ENCODE measurements around the gene ELL.
"Not testable (repeated sequence)": the region's sequence is repeated elsewhere in the genome, so short reads cannot be mapped to it uniquely, and the experiment has no call there.

Gene ELL

DNA sequence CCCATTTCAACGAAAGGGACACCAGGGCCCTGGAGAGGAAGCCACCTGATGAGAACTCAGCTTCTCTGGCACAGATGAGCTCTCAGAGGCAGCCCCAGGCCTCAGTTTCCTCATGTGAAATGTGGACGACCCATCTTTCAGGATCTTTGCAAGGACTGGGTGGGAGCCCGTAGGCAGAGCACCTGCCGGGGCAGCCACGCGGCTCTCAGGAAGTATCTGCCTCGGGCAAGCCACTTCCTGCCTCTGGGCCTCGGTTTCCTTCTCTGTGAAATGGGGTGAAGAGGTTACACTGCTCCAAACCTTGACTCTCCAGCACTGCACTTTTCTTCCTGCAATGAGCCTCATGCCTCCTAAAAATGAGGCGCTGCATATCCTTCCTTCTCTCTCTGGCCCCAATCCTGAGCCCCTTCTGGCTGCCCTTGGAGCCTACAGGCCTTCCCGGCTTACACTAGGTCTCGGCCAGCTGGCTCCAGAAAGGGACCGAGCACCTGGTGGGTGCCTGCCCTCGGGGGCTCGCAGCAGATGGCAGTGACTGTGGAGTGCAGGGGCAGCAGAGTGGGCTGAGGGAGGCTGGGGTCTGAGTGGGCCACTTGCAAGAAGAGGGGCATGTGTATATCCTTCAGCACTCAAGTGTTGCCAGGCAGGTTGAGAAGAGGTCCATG is 99.2 kb downstream of the ELL start:
- no peak for DNase-seq (ENCODE audit: low read depth in 2 of 2)

DNA sequence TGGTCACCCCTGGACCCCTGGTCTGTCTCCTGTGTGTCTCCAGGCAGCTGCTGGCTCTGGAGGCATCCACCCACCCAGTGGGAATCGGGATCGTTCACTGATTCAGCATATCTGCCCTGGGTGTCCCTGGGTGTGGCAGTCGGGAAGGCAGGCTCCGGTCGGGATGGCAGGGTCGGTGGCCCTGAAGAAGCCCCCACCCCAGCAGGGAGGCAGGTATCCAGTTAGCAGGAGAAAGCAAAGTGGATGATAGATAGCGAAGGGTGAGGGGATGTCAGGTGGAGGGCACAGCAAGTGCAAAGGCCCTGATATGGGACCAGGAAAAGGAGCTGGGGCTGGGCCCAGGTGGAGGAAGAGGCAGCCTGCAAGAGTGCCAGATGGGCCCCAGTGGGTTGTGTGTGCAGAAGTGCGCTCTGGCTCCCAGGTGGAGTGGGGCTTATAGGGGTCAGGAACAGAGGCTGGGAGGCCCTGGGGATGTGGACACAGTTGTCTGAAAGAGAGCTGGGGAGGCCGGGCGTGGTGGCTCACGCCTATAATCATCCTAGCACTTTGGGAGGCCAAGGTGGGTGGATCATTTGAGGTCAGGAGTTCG is 100.4 kb downstream of the ELL start:
- no peak for DNase-seq (ENCODE audit: low read depth in 2 of 2)

DNA sequence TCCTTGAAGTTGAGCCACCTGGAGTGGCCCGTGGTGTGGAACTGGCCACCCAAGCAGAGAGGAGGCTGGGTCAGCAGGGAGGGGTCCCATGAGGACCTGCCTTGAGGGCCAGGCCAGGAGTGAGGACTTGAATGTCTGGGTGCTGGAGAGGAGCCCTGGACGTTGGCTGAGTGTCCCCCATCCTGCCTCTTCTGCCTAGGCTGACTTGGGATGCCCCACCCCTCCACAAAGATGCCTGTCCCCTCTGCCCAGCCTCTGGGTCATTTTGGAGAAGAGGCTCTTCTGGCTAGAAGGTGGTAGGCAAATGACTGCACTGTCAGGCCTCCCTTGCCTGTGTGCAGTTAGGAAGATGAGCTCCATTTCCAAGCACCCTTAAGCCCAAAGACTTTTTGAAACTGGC is 100.9 kb downstream of the ELL start:
- DNase-seq (ENCODE audit: low read depth in 2 of 2): no peak

DNA sequence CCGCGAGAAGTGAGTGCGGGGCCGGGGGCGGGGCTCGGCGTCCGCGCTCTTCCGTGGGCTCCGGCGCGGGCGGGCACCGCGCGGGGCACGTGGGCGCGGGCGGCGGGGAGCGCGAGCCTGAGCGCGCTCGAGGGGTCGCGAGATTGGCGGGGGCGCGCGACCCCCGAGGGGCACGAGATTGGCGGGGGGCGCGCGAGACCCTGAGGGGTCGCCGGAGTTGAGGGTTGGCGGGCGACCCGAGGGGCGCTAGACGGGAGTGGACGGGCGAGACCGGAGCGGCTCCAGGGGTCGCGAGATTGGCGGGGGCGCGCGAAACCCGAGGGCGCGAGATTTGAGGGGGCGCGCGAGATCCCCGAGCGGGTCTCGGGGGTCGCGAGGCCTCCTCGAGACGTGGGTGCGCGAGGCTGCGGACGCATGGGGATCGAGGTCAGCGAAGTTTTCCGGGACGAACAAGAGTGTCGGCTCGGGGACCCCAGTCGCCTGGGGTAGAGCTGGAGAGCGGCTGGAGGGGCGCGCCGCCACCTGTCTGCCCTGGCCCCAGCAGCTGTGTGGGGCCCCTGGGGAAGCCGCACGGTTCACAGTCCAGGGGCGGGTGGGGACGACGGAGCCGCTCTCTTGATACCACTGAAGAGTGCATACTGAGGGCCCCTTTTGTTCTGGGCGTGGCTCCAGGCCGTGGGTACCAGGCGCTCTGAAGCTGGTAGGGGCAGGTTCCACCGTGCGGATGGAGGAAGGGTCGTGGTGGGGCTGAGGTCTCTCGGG is 102.0 kb downstream of the ELL start:
- peak in 1 of 2 donors; percentile 38 for DNase-seq (ENCODE audit: low read depth in 2 of 2)

DNA sequence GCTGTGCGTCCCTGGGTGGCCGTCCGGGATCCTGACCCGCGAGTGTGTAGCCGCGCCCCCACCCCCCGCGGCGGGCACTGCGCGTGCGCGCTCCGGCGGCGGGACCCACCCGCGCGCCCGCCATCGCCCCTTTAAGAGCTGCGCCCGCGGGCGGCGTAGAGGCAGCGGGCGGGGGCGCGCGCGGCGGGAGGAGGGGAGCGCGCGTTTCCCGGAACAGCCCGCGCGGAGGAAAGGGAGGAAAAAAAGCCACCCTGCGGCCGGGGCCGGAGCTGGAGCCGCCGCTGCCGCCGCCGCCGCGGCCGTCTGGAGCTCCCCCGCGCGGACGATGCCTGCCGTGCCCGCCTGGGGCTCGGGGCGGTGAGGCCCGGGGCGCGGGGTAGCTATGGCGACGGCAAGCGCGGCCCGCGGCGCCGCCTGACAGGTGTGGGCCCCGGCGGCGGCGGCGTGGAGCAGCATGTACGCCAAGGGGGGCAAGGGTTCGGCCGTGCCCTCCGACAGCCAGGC is 102.6 kb downstream of the ELL start, which contains the start of gene SSBP4:
Gene SSBP4 (plus strand): TSS at position 204 of the 504 bp plus-strand sequence. CDS start 251 bp downstream, at position 455.
- DNase-seq (ENCODE audit: low read depth in 2 of 2): peak; percentile 54 to 64

DNA sequence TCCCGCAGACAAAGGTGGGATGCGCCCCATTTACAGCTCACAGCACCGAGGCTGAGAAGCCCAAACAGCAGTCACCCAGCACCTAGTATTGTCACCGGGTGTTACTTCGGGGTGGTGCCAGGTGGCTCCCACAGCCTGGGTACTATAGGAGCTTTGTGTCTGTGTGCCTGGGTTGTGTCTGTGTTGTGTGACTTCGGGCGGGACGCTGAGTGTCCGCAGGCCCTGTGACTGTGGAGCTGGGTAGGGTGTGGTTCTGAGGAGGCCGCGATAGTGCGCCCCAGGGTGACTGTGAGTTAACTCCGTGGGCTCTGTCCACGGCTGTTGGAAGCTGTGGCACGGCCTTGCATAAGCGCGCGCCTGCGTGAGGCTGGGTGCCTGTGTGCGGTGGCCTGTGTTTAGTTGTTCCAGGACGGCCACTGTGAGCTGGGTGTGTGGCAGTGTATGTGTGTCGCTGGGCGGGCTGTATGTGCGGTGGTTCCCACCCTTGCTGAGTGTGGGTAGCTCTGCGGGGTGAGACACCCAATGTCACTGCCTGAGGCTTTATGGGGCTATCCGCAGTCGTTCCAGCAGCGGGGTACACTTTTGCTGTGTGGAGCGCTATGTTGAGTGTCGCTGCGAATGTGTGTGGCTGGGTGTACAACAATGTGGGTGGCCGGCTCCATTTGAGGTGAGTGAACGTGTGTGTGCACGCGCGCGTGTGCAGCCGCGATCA is 103.2 kb downstream of the ELL start:
- no peak for DNase-seq (ENCODE audit: low read depth in 2 of 2)

DNA sequence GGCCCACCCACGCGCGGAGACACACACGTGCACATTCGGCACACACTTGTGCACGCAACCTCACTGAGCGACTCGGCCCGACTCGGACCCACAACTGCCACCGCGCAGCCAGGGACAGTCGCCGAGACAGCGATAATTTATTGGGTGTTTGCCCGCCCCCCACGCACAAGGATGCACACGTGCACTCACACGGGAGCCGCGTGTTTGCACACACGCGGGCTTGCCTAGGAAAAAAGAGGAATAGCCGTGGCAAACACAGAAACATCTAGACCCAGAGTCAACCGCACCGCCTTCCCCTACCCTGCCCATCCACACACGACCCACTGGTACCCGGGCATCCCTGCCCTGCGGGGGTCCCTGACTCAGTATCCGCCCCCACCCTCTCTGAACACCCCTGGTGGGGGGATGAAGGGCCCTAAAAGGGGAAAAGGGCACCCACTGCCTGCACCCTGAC is 103.8 kb downstream of the ELL start:
- no peak for DNase-seq (ENCODE audit: low read depth in 2 of 2)

DNA sequence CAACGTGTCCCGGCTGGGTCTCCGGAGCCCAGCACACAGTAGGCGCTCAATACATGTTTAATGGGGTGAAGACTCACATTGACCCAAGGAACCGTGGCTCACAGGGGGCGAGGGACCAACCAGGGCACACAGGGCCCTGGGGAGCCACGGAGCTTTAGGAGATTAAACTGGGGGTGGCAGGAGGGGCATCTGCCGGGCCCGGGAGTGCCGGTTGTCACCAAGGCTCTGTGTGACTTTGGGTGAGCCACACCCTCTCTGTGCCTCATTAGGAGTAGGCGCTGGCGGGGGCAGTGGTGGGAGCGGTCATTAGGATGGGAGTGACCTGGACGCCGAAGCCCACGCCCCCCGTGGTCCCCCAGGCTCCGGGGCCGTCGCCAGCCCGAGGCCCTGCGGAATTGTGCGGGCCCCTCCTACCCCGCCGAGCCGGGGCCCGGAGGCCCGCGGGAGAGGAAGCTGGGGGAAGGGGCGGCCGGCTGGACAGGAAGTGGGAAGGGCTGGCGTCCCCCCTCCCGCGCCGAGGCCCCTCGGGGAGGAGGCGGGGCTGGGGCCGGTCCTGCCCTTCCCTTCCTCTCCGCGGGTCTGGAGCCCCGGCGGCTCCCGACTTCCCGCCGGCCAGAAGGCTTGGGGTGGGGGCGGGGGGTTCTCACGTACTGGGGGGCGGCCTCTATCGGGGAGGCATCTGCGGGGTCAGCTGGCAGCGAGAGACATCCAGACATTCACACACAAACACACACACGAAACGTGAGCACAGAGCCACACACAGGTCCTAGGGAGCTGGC is 104.4 kb downstream of the ELL start:
- no peak for DNase-seq (ENCODE audit: low read depth in 2 of 2)

DNA sequence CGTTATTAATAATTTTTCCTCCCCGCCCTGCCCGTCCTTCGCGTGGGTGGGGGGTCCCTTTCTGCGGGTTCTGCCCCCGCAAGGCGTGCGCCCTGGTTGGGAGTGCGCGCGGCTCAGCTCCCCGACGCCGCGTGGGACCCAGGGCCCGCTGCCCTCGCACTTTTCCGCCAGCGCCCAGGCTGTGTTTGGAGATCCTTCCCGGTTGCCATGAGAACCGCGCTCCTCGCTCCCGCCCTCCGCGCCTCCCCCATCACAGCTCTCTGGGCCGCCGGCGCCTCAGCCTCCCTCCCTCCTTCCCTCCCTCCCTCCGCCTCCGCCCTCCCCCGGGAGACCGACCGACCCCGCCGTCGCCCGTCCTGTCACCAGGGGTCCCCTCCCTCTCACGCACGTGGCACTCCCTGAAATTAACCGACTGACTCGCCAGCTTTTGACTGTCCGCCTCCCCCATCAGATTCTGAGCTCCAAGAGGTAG is 105.1 kb downstream of the ELL start:
- peak; percentile 37 to 44 for DNase-seq (ENCODE audit: low read depth in 2 of 2)

DNA sequence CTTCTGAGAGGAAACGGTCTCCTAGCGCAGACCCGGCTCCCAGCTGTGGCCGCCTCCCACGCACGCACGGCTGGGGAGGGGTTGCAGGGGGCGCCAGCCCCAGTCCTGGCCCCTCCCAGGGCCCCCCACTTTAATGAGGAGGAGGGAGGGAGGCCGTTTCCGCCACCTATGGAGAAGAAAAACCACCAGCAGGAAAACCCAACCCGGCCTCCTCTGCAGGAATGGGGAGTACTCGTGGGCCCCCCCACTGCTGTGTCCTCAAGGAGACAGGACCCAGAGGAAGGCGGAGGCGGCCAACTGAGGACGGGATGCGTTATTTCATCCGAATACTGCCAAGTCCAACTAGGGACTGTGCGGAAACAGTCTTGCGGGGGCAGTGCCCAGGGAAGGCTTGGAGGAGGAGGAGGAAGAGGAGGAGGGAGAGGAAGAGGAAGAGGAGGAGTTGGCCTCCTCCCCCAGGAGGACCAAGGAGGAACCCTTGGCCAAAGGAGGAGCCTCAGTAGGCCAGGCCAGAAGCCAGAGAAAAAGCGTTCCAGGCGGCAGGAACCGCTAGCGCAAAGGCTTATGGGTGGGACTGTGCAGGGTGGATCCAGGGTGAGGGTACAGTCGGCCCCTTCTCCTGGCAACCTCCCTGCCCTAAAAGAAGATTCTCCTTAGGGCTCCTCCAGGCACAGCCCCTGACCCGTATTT is 106.5 kb downstream of the ELL start:
- DNase-seq (ENCODE audit: low read depth in 2 of 2): no peak

DNA sequence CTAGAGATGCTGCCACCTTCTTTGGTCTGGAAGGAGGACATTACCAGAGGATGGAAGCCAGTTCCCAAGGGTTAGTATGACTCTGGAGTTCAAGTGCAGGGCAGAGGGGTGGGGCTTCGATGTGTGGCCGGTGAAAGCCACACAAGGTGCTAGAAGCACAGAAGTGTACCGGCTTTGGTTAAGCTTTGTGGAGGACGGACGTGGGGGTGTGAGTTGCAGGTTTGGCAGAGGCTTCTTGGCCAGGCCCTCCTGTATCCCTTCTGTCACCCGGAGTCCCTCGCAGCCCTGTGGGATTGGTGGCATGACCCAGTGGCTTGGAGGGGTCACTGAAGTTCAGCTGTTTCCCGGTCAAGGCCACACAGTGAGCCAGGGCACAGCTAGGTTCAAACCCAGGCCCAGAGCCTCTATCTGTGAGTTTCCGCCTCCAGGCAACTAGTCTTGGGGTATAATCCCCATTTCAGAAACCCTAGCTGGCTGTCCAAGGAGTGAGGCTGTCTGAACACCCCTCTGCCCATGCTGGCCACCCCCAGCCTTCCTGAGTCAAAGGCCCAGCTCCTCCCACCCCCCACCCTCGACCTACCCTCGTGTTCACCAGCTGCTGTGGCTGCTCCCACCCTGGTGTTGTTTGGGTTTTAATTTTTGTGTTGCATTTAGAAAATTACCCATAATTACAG is 107.2 kb downstream of the ELL start:
- no peak for DNase-seq (ENCODE audit: low read depth in 2 of 2)

DNA sequence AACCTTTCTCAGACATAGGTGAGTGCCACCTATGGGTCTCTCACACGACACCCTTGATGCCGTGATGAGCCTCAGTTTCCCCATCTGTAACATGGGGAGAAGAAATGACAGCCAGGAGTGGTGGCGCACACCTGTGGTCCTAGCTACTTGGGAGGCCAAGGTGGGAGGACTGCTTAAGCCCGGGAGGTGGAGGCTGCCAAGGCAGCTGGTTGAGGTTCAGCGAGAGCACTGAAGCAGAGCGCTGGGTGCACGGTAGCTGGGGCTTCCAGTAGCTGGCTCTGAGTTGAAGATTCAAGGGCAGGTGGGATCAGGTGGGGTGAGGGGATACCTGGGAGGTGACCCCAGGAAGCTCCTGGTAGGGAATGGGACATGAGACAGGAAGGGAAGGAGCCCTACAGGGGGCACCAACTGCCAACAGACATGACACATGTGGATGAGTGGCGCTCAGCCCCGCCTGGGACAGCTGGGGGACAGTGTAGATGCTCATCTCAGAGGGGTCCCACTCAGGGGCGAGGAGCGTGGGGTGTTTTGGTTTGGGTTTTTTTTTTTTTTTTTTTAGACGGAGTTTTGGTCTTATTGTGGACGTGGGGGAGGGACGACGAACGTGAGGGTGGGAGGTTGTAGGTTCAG is 109.1 kb downstream of the ELL start:
- DNase-seq (ENCODE audit: low read depth in 2 of 2): no peak

DNA sequence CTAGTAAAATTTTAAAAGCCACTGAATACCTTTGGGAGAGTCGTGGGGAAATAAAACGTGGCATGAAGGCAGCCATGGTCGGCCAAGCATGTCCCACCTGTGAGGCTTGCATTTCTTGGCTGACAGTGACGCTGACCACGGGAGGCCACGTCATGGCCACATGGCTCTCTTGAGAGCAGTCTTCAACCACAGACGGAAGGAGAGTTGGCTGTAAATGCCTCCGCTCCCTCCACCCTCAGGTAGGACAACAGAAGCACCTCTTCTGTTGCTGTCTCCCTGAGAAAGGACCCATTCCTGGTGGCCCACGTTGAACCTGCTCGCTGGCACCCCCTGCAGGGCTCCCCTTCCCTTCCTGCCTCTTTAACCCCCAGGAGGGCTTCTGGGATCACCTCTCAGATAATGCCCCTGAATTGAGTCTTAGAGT is 113.8 kb downstream of the ELL start:
- DNase-seq (ENCODE audit: low read depth in 2 of 2): no peak

DNA sequence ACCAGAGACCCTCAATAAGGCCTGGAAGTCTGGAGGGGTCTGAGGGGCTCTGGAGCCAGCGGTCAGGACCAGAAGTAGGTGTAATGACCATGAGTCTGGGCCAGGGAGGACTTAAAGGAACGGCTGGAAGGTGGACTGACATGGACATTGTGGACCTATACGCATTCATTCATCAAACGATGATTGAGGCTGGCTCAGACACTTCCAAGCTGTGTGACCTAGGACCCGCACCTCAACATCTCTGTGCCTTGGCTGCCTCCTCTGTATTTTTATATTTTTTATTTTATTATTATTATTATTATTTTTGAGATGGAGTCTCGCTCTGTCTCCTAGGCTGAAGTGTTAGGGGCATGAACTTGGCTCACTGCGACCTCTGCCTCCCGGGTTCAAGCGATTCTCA is 115.1 kb downstream of the ELL start:
- DNase-seq (ENCODE audit: low read depth in 2 of 2): no peak

DNA sequence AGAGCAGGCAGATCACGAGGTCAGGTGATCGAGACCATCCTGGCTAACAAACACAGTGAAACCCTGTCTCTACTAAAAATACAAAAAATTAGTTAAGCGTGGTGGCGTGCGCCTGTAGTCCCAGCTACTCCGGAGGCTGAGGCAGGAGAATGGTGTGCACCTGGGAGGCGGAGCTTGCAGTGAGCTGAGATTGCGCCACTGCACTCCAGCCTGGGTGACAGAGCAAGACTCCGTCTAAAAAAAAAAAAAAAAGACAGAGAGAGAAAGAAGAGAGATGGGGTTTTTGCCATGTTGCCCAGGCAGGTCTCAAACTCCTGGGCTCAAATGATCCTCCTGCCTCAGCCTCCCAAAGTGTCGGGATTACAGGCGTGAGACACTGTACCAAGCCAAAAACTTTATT is 116.1 kb downstream of the ELL start:
- DNase-seq (ENCODE audit: low read depth in 2 of 2): not testable (repeated sequence)

DNA sequence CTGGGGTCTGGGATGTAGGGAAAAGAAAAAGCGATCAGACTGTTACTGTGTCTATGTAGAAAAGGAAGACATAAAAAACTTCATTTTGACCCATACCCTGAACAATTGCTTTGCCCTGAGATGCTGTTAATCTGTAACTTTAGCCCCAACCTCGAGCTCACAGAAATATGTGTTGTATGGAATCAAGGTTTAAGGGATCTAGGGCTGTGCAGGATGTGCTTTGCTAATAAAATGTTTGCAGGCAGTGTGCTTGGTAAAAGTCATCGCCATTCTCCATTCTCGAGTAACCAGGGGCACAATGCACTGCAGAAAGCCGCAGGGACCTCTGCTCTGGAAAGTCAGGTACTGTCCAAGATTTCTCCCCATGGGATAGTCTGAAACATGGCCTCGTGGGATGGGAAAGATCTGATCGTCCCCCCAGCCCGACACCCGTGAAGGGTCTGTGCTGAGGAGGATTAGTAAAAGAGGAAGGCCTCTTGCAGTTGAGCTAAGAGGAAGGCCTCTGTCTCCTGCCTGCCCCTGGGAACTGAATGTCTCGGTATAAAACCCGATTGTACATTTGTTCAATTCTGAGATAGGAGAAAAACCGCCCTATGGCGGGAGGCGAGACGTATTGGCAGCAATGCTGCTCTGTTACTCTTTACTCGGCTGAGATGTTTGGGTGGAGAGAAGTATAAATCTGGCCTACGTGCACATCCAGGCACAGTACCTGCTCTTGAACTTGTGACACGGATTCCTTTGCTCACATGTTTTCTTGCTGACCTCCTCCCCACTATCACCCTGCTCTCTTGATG is 119.2 kb downstream of the ELL start:
- not testable (repeated sequence) for DNase-seq (ENCODE audit: low read depth in 2 of 2)

DNA sequence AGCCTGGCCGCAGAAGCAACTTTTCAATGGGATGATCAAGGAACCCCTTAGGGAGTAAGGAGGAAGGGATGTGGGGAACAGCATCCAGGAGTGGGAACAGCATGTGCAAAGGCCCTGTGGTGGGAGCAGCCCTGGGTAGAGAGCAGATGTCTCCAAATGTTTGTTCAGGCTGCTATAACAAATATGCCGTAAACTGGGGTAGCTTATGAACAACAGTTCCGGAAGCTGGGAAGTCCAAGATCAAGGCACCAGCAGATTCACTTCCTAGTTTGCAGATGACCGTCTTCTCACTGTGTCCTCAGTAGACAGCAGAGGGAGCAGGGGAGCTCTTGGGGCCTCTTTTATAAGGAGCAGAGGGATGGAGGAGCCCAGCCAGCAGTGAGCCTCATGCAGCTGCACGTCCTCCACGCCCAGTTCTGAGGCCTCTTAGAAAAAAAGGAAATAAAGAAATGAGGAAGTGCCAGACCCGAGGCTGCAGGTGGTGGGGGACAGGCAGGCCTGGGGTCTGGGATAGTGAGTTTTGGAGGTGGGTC is 120.2 kb downstream of the ELL start:
- DNase-seq (ENCODE audit: low read depth in 2 of 2): no peak

DNA sequence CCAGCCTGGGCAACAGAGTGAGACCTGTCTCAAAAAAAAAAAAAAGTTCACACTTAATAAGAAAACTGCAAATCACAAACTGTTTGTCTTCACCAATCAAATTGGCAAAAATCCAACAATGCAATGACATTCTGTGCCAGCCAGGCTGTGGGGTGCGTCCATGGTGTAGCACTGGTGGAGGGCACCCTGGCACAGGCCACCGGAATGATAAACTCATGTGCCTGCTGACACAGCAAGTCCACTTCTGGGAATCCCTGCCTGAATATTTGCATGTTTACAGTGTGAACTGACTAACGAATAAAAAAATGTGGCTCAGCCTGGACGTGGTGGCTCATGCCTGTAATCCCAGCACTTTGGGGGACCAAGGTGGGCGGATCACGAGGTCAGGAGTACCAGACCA is 122.9 kb downstream of the ELL start:
- no peak for DNase-seq (ENCODE audit: low read depth in 2 of 2)
